Brain microvascular endothelial cell (primary cell): ENCODE results near the gene NDUFA8.
"Not testable (repeated sequence)": the region's sequence is repeated elsewhere in the genome, so short reads cannot be mapped to it uniquely, and the experiment has no call there.

Experiments
- DNase-seq: peaks from one replicate; pipeline ENCODE4 v3.0.0-alpha.2; 2020
- H3K27ac ChIP-seq: fragments of 250-450 bp; sonication (Bioruptor Pico); 2 replicates; pipeline ENCODE4 v1.5.1; 2020; ENCODE audit warnings: mild to moderate bottlenecking, moderate library complexity
- H3K27me3 ChIP-seq: fragments of 250-450 bp; sonication (Bioruptor Pico); replicated peaks from 2 replicates; pipeline ENCODE4 v1.5.1; 2020; ENCODE audit warnings: mild to moderate bottlenecking
- H3K36me3 ChIP-seq: fragments of 250-450 bp; sonication (Bioruptor Pico); replicated peaks from 2 replicates; pipeline ENCODE4 v1.5.1; 2020; ENCODE audit warnings: mild to moderate bottlenecking
- H3K4me3 ChIP-seq: 2 replicates; pipeline ENCODE4 v1.5.1; 2011; ENCODE audit warnings: low read depth, mild to moderate bottlenecking, control low read depth, low read length, moderate library complexity
- CTCF ChIP-seq: IDR thresholded peaks from 2 replicates; pipeline ENCODE4 v1.5.1; 2011; ENCODE audit warnings: low read depth, mild to moderate bottlenecking, moderate library complexity, low read length, control low read depth, inconsistent platforms; ENCODE audit errors: missing control alignments
- in situ Hi-C: cut with HindIII; loops from 2 replicates; pipeline ENCODE4 v1.10.0; 2017; ENCODE audit warnings: low sequenced_read_pairs, low pct_ligation_motif_present

Gene NDUFA8

GRCh38 chr9:122118343-122119165, 41.0 kb downstream of the NDUFA8 start:
- TF ChIP-seq CTCF = no peak
- no peaks in the 10 kb centered on the region for H3K36me3 ChIP-seq
- no peak overlapping the region for H3K27ac ChIP-seq
- no peak overlapping the region for H3K4me3 ChIP-seq
- in situ Hi-C loops = no loop called here
- peaks cover 3% of the 10 kb centered on the region for H3K27me3 ChIP-seq
- no peak for DNase-seq

- in situ Hi-C loops = not testable (repeated sequence)
Observed at GRCh38 chr9:122117241-122117640, 42.3 kb downstream of the NDUFA8 start.

GRCh38 chr9:122116448-122117173, 43.0 kb downstream of the NDUFA8 start:
- no peak overlapping the region for H3K4me3 ChIP-seq
- no peaks in the 10 kb centered on the region for H3K36me3 ChIP-seq
- H3K27me3 ChIP-seq = peaks cover 3% of the 10 kb centered on the region
- no peak for DNase-seq
- TF ChIP-seq CTCF = no peak
- in situ Hi-C loops = no loop called here
- no peak overlapping the region for H3K27ac ChIP-seq

More at GRCh38 chr9:122117241-122117640, 42.3 kb downstream of the NDUFA8 start:
- H3K36me3 ChIP-seq, H3K4me3 ChIP-seq, DNase-seq, H3K27ac ChIP-seq, H3K27me3 ChIP-seq: not testable (repeated sequence)

GRCh38 chr9:122116040-122116439, 43.5 kb downstream of the NDUFA8 start:
- Histone ChIP-seq H3K27me3 (peaks cover 3% of the 10 kb centered on the region), H3K36me3 (no peaks in the 10 kb centered on the region), H3K4me3 (no peak overlapping the region), H3K27ac (no peak overlapping the region)
- in situ Hi-C loops = no loop called here
- TF ChIP-seq CTCF = no peak
- DNase-seq = no peak

GRCh38 chr9:122115176-122116035, 44.2 kb downstream of the NDUFA8 start:
- in situ Hi-C loops = no loop called here
- H3K27ac ChIP-seq = no peak overlapping the region
- no peak overlapping the region for H3K4me3 ChIP-seq
- TF ChIP-seq CTCF = no peak
- no peak for DNase-seq
- H3K36me3 ChIP-seq = no peaks in the 10 kb centered on the region
- H3K27me3 ChIP-seq = peaks cover 3% of the 10 kb centered on the region

GRCh38 chr9:122113574-122113973, 46.0 kb downstream of the NDUFA8 start:
- no peak overlapping the region for H3K27ac ChIP-seq
- peaks cover 3% of the 10 kb centered on the region for H3K27me3 ChIP-seq
- in situ Hi-C loops = no loop called here
- DNase-seq = no peak
- no peak overlapping the region for H3K4me3 ChIP-seq
- TF ChIP-seq CTCF = no peak
- no peaks in the 10 kb centered on the region for H3K36me3 ChIP-seq
